Astrocyte of the spinal cord (primary cell): Measurements from ENCODE around the gene CLCN5.

ENCODE experiments used
- DNase-seq: peaks from one replicate; pipeline ENCODE4 v3.0.0; 2011; ENCODE audit warnings: low read depth, low spot score
- H3K4me3 ChIP-seq: 2 replicates; pipeline ENCODE4 v1.5.1; 2011; ENCODE audit warnings: low read depth, mild to moderate bottlenecking, low read length, moderate library complexity
- in situ Hi-C: cut with HindIII; loops from 2 replicates; pipeline ENCODE4 v1.10.0; 2017; ENCODE audit warnings: low sequenced_read_pairs
- TF ChIP-seq, protein P1 (sequence below): IDR thresholded peaks from 2 replicates; pipeline ENCODE4 v1.5.1; 2012; ENCODE audit warnings: low read depth, mild to moderate bottlenecking, low read length, inconsistent platforms

CLCN5 gene

GRCh38 chrX:49972328-49972860 is 50.0 kb downstream of the CLCN5 start:
- in situ Hi-C loops: no loop called here
- DNase-seq: no peak
- TF ChIP-seq, protein P1, sequence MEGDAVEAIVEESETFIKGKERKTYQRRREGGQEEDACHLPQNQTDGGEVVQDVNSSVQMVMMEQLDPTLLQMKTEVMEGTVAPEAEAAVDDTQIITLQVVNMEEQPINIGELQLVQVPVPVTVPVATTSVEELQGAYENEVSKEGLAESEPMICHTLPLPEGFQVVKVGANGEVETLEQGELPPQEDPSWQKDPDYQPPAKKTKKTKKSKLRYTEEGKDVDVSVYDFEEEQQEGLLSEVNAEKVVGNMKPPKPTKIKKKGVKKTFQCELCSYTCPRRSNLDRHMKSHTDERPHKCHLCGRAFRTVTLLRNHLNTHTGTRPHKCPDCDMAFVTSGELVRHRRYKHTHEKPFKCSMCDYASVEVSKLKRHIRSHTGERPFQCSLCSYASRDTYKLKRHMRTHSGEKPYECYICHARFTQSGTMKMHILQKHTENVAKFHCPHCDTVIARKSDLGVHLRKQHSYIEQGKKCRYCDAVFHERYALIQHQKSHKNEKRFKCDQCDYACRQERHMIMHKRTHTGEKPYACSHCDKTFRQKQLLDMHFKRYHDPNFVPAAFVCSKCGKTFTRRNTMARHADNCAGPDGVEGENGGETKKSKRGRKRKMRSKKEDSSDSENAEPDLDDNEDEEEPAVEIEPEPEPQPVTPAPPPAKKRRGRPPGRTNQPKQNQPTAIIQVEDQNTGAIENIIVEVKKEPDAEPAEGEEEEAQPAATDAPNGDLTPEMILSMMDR: no peak
- no peak overlapping the region for H3K4me3 ChIP-seq

GRCh38 chrX:49976682-49977197 is 54.3 kb downstream of the CLCN5 start:
- TF ChIP-seq, protein P1: no peak
- in situ Hi-C loops: no loop called here
- H3K4me3 ChIP-seq: no peak overlapping the region
- no peak for DNase-seq

DNA sequence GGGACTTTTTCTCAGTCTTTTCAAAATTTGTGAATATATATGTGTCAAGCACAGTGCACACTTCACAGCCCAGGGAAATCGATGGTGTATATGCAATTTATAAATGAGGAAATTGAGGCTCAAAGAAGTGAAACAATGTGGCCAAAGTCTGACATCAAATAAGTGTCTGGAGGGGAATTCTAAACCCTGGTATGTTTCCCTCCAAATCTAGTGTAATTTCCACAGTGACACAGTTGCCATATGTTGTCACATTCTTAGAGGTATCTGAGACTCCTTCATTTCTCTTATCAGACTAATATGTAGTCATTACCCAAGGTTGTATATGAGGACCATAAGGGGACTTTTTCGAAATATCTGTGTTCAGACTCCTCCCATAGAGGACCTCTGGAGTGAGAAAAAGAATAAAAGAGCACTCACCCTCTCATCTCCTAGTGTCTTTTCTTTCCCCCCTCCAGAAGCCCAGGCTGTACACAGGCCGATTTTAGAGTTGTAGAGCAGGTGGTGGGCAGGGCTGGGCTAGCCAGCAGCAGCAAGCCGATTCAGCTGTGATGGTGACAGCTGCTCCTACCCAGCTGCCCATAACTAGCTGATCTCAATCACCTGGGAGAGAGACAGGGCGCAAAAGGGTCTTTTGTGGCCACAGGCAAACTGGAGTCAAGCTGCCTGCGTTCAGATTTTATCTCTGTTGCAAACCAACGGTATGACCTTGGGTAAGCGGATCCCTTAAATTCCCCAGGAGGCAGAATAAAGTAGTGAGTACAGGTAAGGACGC is 55.1 kb downstream of the CLCN5 start:
- in situ Hi-C loops: no loop called here
- DNase-seq: no peak
- no peak overlapping the region for H3K4me3 ChIP-seq
- TF ChIP-seq, protein P1: no peak

DNA sequence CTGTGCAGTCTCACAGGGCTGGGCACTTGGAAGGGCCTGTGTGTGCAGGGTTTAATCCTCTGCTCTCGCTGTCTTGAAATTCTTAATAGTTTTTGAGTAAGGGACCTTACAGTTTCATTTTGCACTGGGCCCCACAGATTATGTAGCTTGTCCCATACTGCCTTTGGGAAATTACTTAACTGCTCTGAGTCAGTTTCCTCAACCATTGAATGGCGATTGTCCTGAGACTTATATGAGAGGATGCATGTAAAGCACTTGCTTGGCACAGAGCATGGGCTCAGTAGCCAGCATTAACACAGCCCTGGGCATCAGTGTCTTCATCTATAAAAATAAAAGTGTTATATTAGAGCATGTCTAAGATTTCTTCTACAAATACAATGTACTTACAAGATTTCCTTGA is 55.8 kb downstream of the CLCN5 start:
- DNase-seq: no peak
- no peak overlapping the region for H3K4me3 ChIP-seq
- in situ Hi-C loops: no loop called here
- TF ChIP-seq, protein P1: no peak

DNA sequence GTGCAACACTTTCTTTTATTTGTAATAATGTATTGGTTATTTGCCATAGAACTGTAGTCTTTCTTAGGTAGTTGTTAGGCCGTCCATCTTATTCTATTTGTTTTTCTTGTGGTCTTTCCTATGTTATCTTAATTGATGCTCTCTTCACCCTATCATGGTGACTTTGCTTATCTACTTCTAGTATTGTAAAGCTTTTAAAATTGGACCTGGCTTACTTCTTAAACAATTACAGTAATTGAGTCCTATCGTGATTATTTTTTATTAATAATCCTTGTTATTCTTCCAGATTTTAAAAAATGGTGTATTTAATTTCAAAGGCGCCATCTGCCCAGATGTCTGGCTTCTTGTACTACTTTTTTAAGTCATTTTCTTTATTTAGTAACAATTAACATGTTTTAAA is 63.7 kb downstream of the CLCN5 start:
- in situ Hi-C loops: no loop called here
- TF ChIP-seq, protein P1: no peak
- no peak overlapping the region for H3K4me3 ChIP-seq
- DNase-seq: no peak

DNA sequence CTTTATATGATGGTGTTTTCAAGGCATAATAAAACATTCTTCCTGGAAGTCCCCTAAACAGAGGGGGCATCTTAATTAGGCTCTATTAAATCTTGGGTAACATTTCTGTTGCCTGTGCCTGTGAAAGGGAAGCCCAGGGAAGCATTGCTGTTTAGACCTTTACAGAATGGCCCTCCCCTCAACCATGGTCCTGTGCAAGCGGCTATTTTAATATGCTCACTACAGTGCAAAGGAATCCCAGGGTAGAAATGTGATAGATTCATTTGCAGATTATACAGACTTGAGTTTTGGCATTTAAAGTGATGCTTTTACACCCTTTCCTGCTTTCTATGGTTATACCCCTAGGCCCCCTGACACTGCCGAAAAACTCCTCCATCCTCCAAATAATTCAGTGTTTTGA is 65.3 kb downstream of the CLCN5 start:
- no peak overlapping the region for H3K4me3 ChIP-seq
- in situ Hi-C loops: no loop called here
- no peak for DNase-seq
- TF ChIP-seq, protein P1: no peak
